Measurements from ENCODE around the gene PLCD3. TPM values are rescaled to one million over a fixed set of nuclear protein-coding genes. Genes with fewer than 3 reads are reported as not detected.

PLCD3 gene
- total and polyA plus RNA-seq, 2 of the 13 experiments (the other 11 are each of a cell fraction or from before 2014, with no cell fraction given): 11.3 to 39.1 TPM

- TF ChIP-seq ZNF749 (CRISPR knock-in tag; IDR thresholded peaks at IDR 0.05; ENCODE audit: borderline replicate concordance) (0 out of 2 replicates have a peak, but pooled peaks have one; percentile 63), KLF15 (CRISPR knock-in tag; IDR thresholded peaks at IDR 0.05; ENCODE audit: borderline replicate concordance) (peak; percentile 74; the same call in 1 of the 2 replicates), MED1 (CRISPR knock-in tag; IDR thresholded peaks at IDR 0.05) (peak; percentile 37; the same call in 1 of the 2 replicates), LBX2 (CRISPR knock-in tag; IDR thresholded peaks at IDR 0.05; ENCODE audit: borderline replicate concordance) (no peak), IRX3 (CRISPR knock-in tag; IDR thresholded peaks at IDR 0.05; ENCODE audit: borderline replicate concordance, low read depth) (0 out of 2 replicates have a peak, but pooled peaks have one; percentile 61), ZNF777 (CRISPR knock-in tag; IDR thresholded peaks at IDR 0.05) (peak; percentile 31; the same call in 1 of the 2 replicates), KAT7 (CRISPR knock-in tag; IDR thresholded peaks at IDR 0.05; ENCODE audit: borderline replicate concordance) (no peak), RNF2 (conservative IDR thresholded peaks at IDR 0.05; ENCODE audit: low read depth) (peak; percentile 25; the same call in 1 of the 2 replicates), ZNF205 (CRISPR knock-in tag; IDR thresholded peaks at IDR 0.05) (peak; percentile 54; the same call in 1 of the 2 replicates), ZNF292 (CRISPR knock-in tag; IDR thresholded peaks at IDR 0.05; ENCODE audit: borderline replicate concordance, low read depth) (0 out of 2 replicates have a peak, but pooled peaks have one; percentile 54), IKZF5 (CRISPR knock-in tag; IDR thresholded peaks at IDR 0.05) (peak; percentile 49; the same call in 1 of the 2 replicates), FIP1L1 (IDR thresholded peaks at IDR 0.05; ENCODE audit: borderline replicate concordance, insufficient read depth, low read depth, low read length) (0 out of 2 replicates have a peak, but pooled peaks have one; percentile 39), THAP9 (CRISPR knock-in tag; IDR thresholded peaks at IDR 0.05; ENCODE audit: borderline replicate concordance) (peak; percentile 78), PTBP1 (IDR thresholded peaks at IDR 0.05; ENCODE audit: low read depth, low read length, poor library complexity, severe bottlenecking) (peak; percentile 96), TOPORS (CRISPR knock-in tag; IDR thresholded peaks at IDR 0.05) (no peak; the same call in 1 of the 2 replicates), MEIS1 (CRISPR knock-in tag; IDR thresholded peaks at IDR 0.05; ENCODE audit: borderline replicate concordance) (peak; percentile 81; the same call in 1 of the 2 replicates), DR1 (CRISPR knock-in tag; IDR thresholded peaks at IDR 0.05) (no peak), HNRNPL (IDR thresholded peaks at IDR 0.05; ENCODE audit: low read depth, low read length) (peak; percentile 84; the same call in 1 of the 2 replicates)
These were observed 503 bp upstream of the PLCD3 start (continued) for GRCh38 chr17:45132572-45133463.
